HL-60 (cell line): Measurements from ENCODE around the gene MACROD2.

Experiments used
- DNase-seq, 2 experiments: peaks; one replicate each; pipeline ENCODE4 v3.0.0-alpha.2; 2010 to 2020; ENCODE audit warnings: low read depth in 1 of 2, low spot score in 1 of 2
- H3K27ac ChIP-seq: fragments of 250-450 bp; sonication (Bioruptor Pico); replicated peaks from 2 replicates; pipeline ENCODE4 v1.5.1; 2020; ENCODE audit warnings: mild to moderate bottlenecking, moderate library complexity
- H3K27me3 ChIP-seq: fragments of 250-450 bp; sonication (Bioruptor Pico); 2 replicates; pipeline ENCODE4 v1.5.1; 2021; ENCODE audit warnings: mild to moderate bottlenecking, moderate library complexity; ENCODE audit not compliant: insufficient read depth, poor library complexity, severe bottlenecking
- H3K4me3 ChIP-seq: replicated peaks from 2 replicates; pipeline ENCODE4 v1.5.1; 2011; ENCODE audit warnings: mild to moderate bottlenecking, control low read depth, low read length; ENCODE audit not compliant: insufficient read depth
- CTCF ChIP-seq: IDR thresholded peaks from one replicate; pipeline ENCODE4 v1.5.1; 2011; ENCODE audit warnings: low read length, control low read depth, inconsistent platforms; ENCODE audit not compliant: insufficient read depth
- GABPA ChIP-seq: IDR thresholded peaks from 2 replicates; pipeline ENCODE4 v1.6.1; 2012; ENCODE audit warnings: low read depth
- POLR2AphosphoS5 ChIP-seq: IDR thresholded peaks from 2 replicates; pipeline ENCODE4 v1.6.1; 2012; ENCODE audit warnings: low read depth
- SPI1 ChIP-seq: IDR thresholded peaks from 2 replicates; pipeline ENCODE4 v1.6.1; 2012; ENCODE audit warnings: low read depth, mild to moderate bottlenecking, borderline replicate concordance
- TF ChIP-seq, protein P1 (sequence below): IDR thresholded peaks from 2 replicates; pipeline ENCODE4 v1.6.1; 2012; ENCODE audit warnings: low read depth; ENCODE audit not compliant: insufficient replicate concordance

The MACROD2 gene

GRCh38 chr20:15658295-15658694 is 1663.0 kb downstream of the MACROD2 start:
- no peak for TF ChIP-seq SPI1
- Histone ChIP-seq H3K27me3 (no peaks in the 10 kb centered on the region), H3K4me3 (no peak overlapping the region), H3K27ac (no peak overlapping the region)
- DNase-seq: no peak

GRCh38 chr20:15673206-15673605 is 1677.9 kb downstream of the MACROD2 start:
- no peaks in the 10 kb centered on the region for H3K27me3 ChIP-seq
- H3K4me3 ChIP-seq: no peak overlapping the region
- H3K27ac ChIP-seq: no peak overlapping the region
- DNase-seq: no peak
- TF ChIP-seq GABPA (no peak), POLR2AphosphoS5 (no peak), CTCF (no peak), SPI1 (no peak)
- TF ChIP-seq, protein P1, sequence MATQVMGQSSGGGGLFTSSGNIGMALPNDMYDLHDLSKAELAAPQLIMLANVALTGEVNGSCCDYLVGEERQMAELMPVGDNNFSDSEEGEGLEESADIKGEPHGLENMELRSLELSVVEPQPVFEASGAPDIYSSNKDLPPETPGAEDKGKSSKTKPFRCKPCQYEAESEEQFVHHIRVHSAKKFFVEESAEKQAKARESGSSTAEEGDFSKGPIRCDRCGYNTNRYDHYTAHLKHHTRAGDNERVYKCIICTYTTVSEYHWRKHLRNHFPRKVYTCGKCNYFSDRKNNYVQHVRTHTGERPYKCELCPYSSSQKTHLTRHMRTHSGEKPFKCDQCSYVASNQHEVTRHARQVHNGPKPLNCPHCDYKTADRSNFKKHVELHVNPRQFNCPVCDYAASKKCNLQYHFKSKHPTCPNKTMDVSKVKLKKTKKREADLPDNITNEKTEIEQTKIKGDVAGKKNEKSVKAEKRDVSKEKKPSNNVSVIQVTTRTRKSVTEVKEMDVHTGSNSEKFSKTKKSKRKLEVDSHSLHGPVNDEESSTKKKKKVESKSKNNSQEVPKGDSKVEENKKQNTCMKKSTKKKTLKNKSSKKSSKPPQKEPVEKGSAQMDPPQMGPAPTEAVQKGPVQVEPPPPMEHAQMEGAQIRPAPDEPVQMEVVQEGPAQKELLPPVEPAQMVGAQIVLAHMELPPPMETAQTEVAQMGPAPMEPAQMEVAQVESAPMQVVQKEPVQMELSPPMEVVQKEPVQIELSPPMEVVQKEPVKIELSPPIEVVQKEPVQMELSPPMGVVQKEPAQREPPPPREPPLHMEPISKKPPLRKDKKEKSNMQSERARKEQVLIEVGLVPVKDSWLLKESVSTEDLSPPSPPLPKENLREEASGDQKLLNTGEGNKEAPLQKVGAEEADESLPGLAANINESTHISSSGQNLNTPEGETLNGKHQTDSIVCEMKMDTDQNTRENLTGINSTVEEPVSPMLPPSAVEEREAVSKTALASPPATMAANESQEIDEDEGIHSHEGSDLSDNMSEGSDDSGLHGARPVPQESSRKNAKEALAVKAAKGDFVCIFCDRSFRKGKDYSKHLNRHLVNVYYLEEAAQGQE: no peak

GRCh38 chr20:15674253-15675060 is 1679.1 kb downstream of the MACROD2 start:
- no peak overlapping the region for H3K4me3 ChIP-seq
- no peak for DNase-seq
- H3K27me3 ChIP-seq: no peaks in the 10 kb centered on the region
- H3K27ac ChIP-seq: no peak overlapping the region
- no peak for TF ChIP-seq SPI1
- TF ChIP-seq, protein P1: no peak
- no peak for TF ChIP-seq GABPA
- no peak for TF ChIP-seq CTCF

DNA sequence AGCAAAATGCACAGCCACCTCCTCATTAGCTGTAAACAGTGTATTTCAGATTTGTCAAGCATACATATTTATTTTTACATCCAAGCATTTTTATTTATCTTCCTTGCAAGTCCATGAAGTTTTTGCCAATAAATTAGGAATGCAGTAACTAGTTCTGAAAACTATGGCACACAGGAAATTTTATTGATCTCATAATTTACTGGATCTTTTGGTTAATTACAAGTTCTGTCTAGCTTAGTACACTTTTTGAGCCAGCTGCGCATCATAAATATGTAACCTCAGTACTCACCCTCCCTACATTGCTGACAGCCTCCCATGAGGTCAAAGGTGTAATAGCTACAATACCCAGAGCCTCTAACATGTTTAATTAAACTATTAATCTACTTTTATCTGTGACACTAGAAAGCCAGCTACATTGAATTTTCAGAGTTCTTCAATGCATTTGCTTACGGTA is 1679.8 kb downstream of the MACROD2 start:
- no peak for DNase-seq
- Histone ChIP-seq H3K27ac (no peak overlapping the region), H3K4me3 (no peak overlapping the region), H3K27me3 (no peaks in the 10 kb centered on the region)
- TF ChIP-seq, protein P1: no peak
- TF ChIP-seq POLR2AphosphoS5: no peak
- no peak for TF ChIP-seq CTCF
- no peak for TF ChIP-seq GABPA
- no peak for TF ChIP-seq SPI1
